Activated CD4-positive, alpha-beta memory T cell treated with anti-CD3 and anti-CD28 coated beads for 36 hours (primary cell): Measurements from ENCODE around the gene C1orf50. TPM values are rescaled to one million over a fixed set of nuclear protein-coding genes. Genes with fewer than 3 reads are reported as not detected.

Experiments used
- CTCF ChIA-PET: fragments of 350-600 bp; sonication (Branson Sonifier 250); formaldehyde crosslinking; loops from one replicate; lab custom pipeline; 2021; ENCODE audit warnings: antibody characterized with exemption, inconsistent platforms; lab: Charles Lee
- POLR2A ChIA-PET: fragments of 350-600 bp; sonication (Branson Sonifier 250); formaldehyde crosslinking; loops from one replicate; lab custom pipeline; 2021; ENCODE audit warnings: antibody characterized with exemption; lab: Charles Lee
- DNase-seq: peaks from one replicate; pipeline ENCODE4 v3.0.0-alpha.2; 2020
- H3K27ac Mint-ChIP-seq: one replicate; pipeline ENCODE4 v1.8.0; 2021; ENCODE audit warnings: mixed read lengths
- H3K27me3 Mint-ChIP-seq: one replicate; pipeline ENCODE4 v1.8.0; 2021; ENCODE audit warnings: mixed read lengths
- H3K36me3 Mint-ChIP-seq: one replicate; pipeline ENCODE4 v1.8.0; 2021; ENCODE audit warnings: mixed read lengths
- H3K4me1 Mint-ChIP-seq: one replicate; pipeline ENCODE4 v1.8.0; 2021; ENCODE audit warnings: low read depth, mixed read lengths
- H3K4me3 Mint-ChIP-seq: one replicate; pipeline ENCODE4 v1.8.0; 2021; ENCODE audit warnings: mild to moderate bottlenecking, mixed read lengths
- H3K9me3 Mint-ChIP-seq: one replicate; pipeline ENCODE4 v1.8.0; 2021; ENCODE audit warnings: mixed read lengths
- intact Hi-C: fragments of 100-400 bp; cut with micrococcal nuclease; formaldehyde crosslinking; loops from one replicate; pipeline ENCODE4 v1.15.1; 2023
- total RNA-seq, 2 experiments: library from RNA; stranded (reverse); gene quantifications; one replicate each; pipeline ENCODE4 v1.2.3, GENCODE V29; 2021

The C1orf50 gene
- total RNA-seq, 2 experiments from 2014 or later: 5.6 to 7.6 TPM

DNA sequence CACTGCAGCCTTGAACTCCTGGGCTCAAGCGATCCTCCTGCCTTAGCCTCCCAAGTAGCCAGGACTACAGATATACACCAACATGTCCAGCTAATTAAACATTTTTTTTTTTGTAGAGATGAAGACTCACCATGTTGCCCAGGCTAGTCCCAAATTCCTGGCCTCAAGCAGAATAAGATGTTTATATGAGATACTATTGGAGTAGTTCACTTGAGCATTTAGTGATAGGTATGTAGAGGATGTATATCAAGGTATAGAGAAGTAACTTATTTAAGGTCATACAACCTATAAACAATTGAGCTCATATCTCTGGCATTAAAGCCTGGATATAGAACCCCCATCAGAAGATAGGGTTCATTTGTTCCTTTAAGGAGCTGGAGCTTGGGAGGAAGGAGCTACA lies 13.1 kb downstream of the C1orf50 start:
- H3K27me3 Mint-ChIP-seq: no peaks in the 10 kb centered on the region
- H3K36me3 Mint-ChIP-seq: peaks cover 28% of the 10 kb centered on the region
- no peaks in the 10 kb centered on the region for H3K9me3 Mint-ChIP-seq
- CTCF ChIA-PET: interaction anchor here (1.0 to 2.4 kb wide), 4 partner anchors 41 to 293 kb away, joined by 3 to 16 read pairs (median 4); no protein-coding TSS in a partner anchor
- intact Hi-C loops: no loop called here
- POLR2A ChIA-PET: interaction anchor here (0.7 to 1.9 kb wide), 2 partner anchors 13 to 86 kb away, joined by 3 to 7 read pairs; partner anchors contain the start of genes C1orf50 and P3H1
- H3K4me3 Mint-ChIP-seq: no peak overlapping the region
- no peak for DNase-seq
- H3K27ac Mint-ChIP-seq: no peak overlapping the region
- peaks cover 5% of the 10 kb centered on the region for H3K4me1 Mint-ChIP-seq

DNA sequence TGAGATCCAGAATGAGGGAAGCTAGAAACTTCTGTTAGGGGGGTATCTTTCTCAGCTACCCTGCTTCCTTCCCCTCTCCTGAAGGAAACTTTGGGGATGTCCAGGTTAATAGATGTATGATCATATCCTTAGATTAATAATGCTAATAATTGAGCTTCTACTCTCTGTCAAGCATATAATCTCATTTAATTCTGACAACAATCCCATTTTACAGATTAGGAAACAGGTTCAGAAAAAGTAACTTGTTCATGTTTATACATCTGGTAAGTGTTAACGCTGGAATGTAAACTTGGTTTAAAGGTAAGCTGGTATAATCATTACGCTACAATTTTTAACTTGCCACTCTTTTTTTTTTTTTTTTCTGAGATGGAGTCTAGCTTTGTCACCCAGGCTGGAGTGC lies 16.0 kb downstream of the C1orf50 start:
- POLR2A ChIA-PET: interaction anchor here (0.6 to 0.9 kb wide), 3 partner anchors 16 to 869 kb away, joined by 3 read pairs; partner anchors contain the start of genes C1orf50 and P3H1
- H3K4me1 Mint-ChIP-seq: peaks cover 12% of the 10 kb centered on the region

DNA sequence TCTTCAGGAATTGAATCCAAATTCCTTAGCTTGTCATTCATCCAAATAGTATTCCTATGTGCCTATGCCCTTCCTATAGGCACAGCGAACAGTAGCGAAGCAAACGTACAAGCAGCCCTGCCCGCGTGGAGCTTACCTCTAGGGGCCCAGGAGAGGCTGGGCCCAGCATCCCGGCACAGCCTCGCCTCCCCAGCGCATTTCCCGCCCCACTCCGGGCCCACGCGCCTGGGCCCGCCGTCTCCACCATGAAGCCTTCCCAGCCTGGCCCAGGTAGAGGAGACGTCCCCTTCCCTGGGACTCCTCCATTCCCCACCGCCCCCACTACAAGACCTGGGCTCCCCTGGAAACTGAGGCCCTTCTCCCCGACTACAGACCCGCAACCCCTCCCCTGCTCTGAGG lies 17.5 kb downstream of the C1orf50 start:
- Mint-ChIP-seq H3K27ac (no peak overlapping the region), H3K27me3 (no peaks in the 10 kb centered on the region), H3K36me3 (peaks cover 10% of the 10 kb centered on the region), H3K4me1 (peaks cover 10% of the 10 kb centered on the region), H3K4me3 (no peak overlapping the region), H3K9me3 (no peaks in the 10 kb centered on the region)
- DNase-seq: no peak
- CTCF ChIA-PET: no interaction called here
- intact Hi-C loops: no loop called here
- POLR2A ChIA-PET: no interaction called here

More for the DNA sequence above, 16.0 kb downstream of the C1orf50 start:
- peaks cover 13% of the 10 kb centered on the region for H3K36me3 Mint-ChIP-seq
- no peaks in the 10 kb centered on the region for H3K9me3 Mint-ChIP-seq
- H3K27ac Mint-ChIP-seq: no peak overlapping the region
- intact Hi-C loops: no loop called here
- H3K27me3 Mint-ChIP-seq: no peaks in the 10 kb centered on the region
- no peak overlapping the region for H3K4me3 Mint-ChIP-seq
- CTCF ChIA-PET: interaction anchor here (0.8 to 1.6 kb wide), 2 partner anchors 17 to 38 kb away, joined by 3 to 5 read pairs; partner anchors contain the start of genes C1orf50 and P3H1
- no peak for DNase-seq

DNA sequence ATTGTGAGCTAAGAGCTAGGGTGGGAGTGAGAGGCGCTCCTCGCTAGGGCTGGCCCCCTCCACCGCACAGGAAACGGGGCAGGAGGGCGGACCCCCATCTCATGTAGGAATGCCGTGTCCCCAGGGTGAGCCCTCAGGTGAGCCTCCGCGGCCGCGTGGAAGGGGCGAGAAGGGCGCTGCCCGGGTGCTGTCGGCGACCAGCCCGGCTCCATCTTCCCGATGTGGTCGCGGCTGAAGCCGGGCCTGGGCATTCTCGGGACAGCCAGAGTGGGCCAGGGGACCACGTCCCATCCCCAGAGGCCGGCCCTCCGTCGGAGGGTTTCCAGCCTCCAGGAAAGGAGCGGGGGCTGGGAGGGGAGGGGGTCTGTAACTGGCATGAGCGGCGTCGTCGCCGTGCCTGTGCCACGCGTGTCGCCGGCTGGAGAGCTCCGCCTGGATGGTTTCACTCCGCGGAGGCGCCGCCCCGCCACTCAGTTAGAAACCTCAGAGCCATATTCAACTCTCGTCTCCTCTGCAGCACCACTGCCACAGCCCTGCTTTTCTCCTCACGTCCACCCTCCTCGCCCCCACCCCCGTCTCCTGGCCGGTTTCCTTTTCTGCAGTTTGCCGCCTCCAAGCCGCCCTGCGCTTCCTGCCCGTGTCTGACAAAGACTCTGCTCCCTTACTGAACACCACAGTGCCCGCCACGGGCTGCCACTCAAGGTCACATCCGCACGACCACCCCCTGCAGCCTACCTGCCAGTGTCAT lies 18.1 kb downstream of the C1orf50 start, which contains the start of gene TMEM269:
TSS of gene TMEM269 (plus strand) at position 46 of the 748 bp plus-strand sequence. CDS start 4,903 bp downstream, outside the sequence.
- no peak within 1 kb of the TSS for H3K27ac Mint-ChIP-seq
- intact Hi-C loops: no loop called here
- CTCF ChIA-PET: no interaction called here
- POLR2A ChIA-PET: interaction anchor here (1.3 kb wide), 1 partner anchor 18 kb away, joined by 4 read pairs; the partner anchor contains the start of genes C1orf50 and P3H1
- H3K36me3 Mint-ChIP-seq: peaks cover 9% of the 10 kb centered on the region
- no peaks in the 10 kb centered on the region for H3K9me3 Mint-ChIP-seq
- H3K27me3 Mint-ChIP-seq: no peaks in the 10 kb centered on the region
- H3K4me3 Mint-ChIP-seq: peak within 1 kb of the TSS; percentile 40
- peaks cover 10% of the 10 kb centered on the region for H3K4me1 Mint-ChIP-seq
- peak; percentile 78 for DNase-seq

DNA sequence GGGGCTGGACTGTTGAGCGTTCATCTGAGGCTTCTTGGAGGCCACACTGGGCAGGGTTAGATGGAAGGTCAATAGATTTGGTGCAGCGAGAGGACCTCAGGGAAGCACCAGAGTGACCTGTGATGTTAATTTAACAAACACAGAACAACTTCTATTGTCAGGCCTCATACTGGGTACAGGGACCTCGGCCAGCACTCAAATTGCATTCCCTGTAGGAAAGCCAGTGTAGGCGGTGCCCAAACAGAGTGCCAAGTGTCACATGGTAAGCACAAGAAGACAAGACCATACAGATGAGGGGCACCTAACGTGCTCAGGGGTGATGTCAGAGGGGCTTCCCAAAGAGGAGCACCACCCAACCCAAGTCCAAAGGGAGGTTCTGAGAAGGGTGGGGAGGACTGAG lies 19.0 kb downstream of the C1orf50 start:
- Mint-ChIP-seq H3K36me3 (peaks cover 3% of the 10 kb centered on the region), H3K4me1 (peaks cover 10% of the 10 kb centered on the region), H3K27ac (no peak overlapping the region), H3K27me3 (no peaks in the 10 kb centered on the region), H3K4me3 (peak overlapping the region; percentile 40), H3K9me3 (no peaks in the 10 kb centered on the region)
- POLR2A ChIA-PET: interaction anchor here (1.3 kb wide), 1 partner anchor 19 kb away, joined by 4 read pairs; the partner anchor contains the start of genes C1orf50 and P3H1
- no peak for DNase-seq
- CTCF ChIA-PET: no interaction called here
- intact Hi-C loops: no loop called here

DNA sequence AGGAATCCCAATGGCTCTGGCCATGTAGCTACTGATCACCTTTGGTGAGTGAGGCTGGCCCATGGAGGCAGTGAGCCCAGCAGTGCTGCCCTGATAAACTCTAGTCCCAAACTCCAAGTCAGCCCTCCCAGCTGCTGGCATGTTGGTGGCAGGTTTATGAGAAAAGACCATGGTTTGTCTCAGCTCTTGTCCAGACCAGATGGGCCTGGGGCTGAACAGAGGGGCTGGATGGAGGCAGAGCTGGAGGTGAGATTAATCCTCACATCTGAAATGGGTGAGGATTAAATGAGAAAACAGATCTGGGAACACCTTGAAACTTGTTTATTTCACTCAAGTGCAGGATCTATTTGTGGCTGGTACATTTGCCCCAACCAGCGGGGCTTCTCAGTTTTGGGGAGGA lies 21.0 kb downstream of the C1orf50 start:
- H3K4me3 Mint-ChIP-seq: no peak overlapping the region
- no peak overlapping the region for H3K27ac Mint-ChIP-seq
- no peaks in the 10 kb centered on the region for H3K36me3 Mint-ChIP-seq
- POLR2A ChIA-PET: no interaction called here
- intact Hi-C loops: no loop called here
- no peak for DNase-seq
- peaks cover 10% of the 10 kb centered on the region for H3K4me1 Mint-ChIP-seq
- H3K9me3 Mint-ChIP-seq: no peaks in the 10 kb centered on the region
- CTCF ChIA-PET: no interaction called here
- no peaks in the 10 kb centered on the region for H3K27me3 Mint-ChIP-seq

DNA sequence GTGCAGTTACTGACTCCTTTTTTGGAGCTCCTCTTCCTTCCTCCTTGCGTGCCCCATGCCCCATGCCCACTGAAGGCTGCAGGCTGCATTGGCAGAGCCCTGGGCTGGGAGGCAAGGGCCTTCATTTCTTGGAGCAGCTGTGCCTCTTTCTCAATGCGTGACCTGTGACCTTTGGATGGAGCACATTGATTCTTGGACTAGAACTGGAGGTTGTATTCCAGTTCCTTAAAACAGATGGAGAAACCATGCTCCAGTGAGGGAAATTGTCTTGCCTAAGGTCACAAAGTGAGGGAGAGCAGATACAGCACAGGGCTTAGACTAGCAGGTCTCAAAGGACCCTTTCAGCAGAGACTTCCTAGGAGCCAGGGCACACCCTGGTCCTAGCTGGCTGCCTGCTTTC lies 26.8 kb downstream of the C1orf50 start:
- intact Hi-C loops: no loop called here
- ChIA-PET POLR2A (interaction anchor here (0.9 kb wide), 1 partner anchor 27 kb away, joined by 3 read pairs; the partner anchor contains the start of genes C1orf50 and P3H1), CTCF (interaction anchor here (0.6 to 1.5 kb wide), 2 partner anchors 129 to 280 kb away, joined by 3 to 5 read pairs; no protein-coding TSS in a partner anchor)
- H3K27me3 Mint-ChIP-seq: no peaks in the 10 kb centered on the region
- no peak overlapping the region for H3K27ac Mint-ChIP-seq
- DNase-seq: no peak
- H3K4me1 Mint-ChIP-seq: no peaks in the 10 kb centered on the region
- H3K36me3 Mint-ChIP-seq: no peaks in the 10 kb centered on the region
- H3K9me3 Mint-ChIP-seq: no peaks in the 10 kb centered on the region
- H3K4me3 Mint-ChIP-seq: no peak overlapping the region

DNA sequence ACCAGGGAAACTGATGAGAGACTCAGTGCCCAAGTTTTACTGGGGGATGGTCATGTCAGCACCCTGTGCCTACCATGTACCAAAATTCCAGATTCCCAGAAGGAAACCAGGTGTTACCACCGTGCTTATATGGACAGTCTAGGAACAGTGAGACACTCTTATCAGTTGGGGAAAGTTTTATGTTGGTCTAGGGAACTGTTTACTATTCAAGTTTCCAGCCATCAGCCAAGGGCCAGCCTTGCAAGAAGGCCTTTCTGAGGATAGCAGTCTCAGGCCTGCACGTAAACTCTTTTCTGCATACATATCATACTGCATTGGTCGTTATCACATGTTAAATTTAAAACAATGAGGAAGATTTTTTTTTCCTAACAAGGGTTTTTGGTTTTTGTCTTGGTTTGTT lies 30.4 kb downstream of the C1orf50 start:
- intact Hi-C loops: no loop called here
- no peaks in the 10 kb centered on the region for H3K36me3 Mint-ChIP-seq
- H3K27ac Mint-ChIP-seq: no peak overlapping the region
- CTCF ChIA-PET: interaction anchor here (1.1 kb wide), 1 partner anchor 276 kb away, joined by 3 read pairs; no protein-coding TSS in a partner anchor
- no peak for DNase-seq
- POLR2A ChIA-PET: no interaction called here
- H3K9me3 Mint-ChIP-seq: no peaks in the 10 kb centered on the region
- no peaks in the 10 kb centered on the region for H3K27me3 Mint-ChIP-seq
- H3K4me3 Mint-ChIP-seq: no peak overlapping the region
- H3K4me1 Mint-ChIP-seq: no peaks in the 10 kb centered on the region

DNA sequence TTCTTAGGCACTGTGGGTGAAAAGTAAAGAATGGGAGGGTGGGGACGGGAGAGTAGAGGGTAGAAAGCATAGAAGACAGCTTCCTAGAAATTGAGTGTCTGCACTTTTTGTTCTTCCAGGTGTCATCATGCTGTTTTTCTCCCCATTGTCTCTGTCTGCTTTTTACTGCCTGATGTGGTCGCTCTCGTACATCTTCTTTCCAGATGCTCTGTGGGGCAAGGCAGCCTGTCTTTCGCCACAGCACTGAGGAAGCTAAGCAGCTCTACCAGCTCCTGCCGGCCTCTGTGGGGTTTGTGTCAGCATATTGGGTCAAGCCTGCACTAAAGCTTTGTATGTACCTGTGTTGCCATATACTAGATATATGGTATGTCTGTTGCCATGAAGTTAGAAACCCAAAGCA lies 30.9 kb downstream of the C1orf50 start:
- CTCF ChIA-PET: interaction anchor here (1.1 kb wide), 1 partner anchor 276 kb away, joined by 3 read pairs; no protein-coding TSS in a partner anchor
- Mint-ChIP-seq H3K9me3 (no peaks in the 10 kb centered on the region), H3K27me3 (no peaks in the 10 kb centered on the region)

DNA sequence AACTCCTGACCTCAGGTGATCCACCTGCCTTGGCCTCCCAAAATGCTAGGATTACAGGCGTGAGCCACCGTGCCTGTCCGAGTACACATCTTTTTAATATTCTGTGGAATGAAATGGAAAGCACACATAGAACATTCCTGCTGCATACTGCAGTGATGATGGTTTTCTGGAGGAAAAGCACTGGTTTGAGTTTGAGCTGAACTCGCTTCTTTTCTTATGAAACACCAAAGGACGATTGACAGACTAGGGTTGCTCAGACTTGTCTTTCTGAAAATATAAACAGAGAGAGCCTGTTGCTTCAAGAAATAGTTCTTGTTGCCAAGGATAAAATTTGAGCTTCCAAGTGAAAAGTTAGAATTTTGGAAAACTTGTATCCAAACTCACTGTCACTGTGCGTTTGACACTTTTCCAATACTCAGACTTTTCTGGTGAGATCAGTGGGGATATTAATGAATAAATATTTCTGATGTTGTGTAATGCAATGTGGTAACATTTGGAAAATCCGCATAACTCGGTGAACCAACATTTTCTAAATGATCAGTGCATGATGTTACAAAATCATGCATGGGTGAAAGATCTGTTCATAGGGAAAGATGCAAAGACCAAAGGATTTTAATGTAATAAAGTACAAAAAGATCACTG lies 34.9 kb downstream of the C1orf50 start:
- no peak for DNase-seq
- peaks cover 3% of the 10 kb centered on the region for H3K9me3 Mint-ChIP-seq
- H3K36me3 Mint-ChIP-seq: peaks cover 8% of the 10 kb centered on the region
- CTCF ChIA-PET: no interaction called here
- no peaks in the 10 kb centered on the region for H3K4me1 Mint-ChIP-seq
- intact Hi-C loops: no loop called here
- no peaks in the 10 kb centered on the region for H3K27me3 Mint-ChIP-seq
- H3K4me3 Mint-ChIP-seq: no peak overlapping the region
- no peak overlapping the region for H3K27ac Mint-ChIP-seq
- POLR2A ChIA-PET: no interaction called here

More for the DNA sequence above, 30.9 kb downstream of the C1orf50 start:
- no peak for DNase-seq
- Mint-ChIP-seq H3K4me3 (no peak overlapping the region), H3K27ac (no peak overlapping the region), H3K36me3 (no peaks in the 10 kb centered on the region), H3K4me1 (no peaks in the 10 kb centered on the region)
- intact Hi-C loops: no loop called here
- POLR2A ChIA-PET: no interaction called here

DNA sequence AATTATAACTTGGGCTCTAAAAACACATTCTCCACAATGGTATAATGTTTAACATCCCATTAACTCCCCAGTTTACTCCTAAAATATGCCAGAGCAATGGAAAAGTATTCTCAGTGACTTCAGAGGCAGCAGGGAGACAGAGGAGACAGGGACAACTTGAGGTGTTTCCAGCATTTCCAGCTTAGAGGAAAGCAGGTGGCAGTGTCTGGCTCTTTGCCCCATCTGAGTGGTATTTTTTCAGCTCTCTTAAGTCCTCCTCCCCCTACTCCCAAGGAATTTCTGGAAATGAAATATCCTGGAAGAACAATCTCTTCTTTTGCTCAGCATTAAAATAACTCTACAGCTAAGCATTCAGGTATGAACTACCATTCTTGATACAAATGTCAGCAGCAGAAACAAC lies 39.1 kb downstream of the C1orf50 start:
- Mint-ChIP-seq H3K27me3 (no peaks in the 10 kb centered on the region), H3K4me1 (peaks cover 3% of the 10 kb centered on the region), H3K36me3 (peaks cover 8% of the 10 kb centered on the region), H3K9me3 (peaks cover 3% of the 10 kb centered on the region), H3K27ac (no peak overlapping the region), H3K4me3 (no peak overlapping the region)
- POLR2A ChIA-PET: interaction anchor here (0.9 kb wide), 1 partner anchor 42 kb away, joined by 3 read pairs; no protein-coding TSS in a partner anchor
- intact Hi-C loops: no loop called here
- CTCF ChIA-PET: no interaction called here
- no peak for DNase-seq

DNA sequence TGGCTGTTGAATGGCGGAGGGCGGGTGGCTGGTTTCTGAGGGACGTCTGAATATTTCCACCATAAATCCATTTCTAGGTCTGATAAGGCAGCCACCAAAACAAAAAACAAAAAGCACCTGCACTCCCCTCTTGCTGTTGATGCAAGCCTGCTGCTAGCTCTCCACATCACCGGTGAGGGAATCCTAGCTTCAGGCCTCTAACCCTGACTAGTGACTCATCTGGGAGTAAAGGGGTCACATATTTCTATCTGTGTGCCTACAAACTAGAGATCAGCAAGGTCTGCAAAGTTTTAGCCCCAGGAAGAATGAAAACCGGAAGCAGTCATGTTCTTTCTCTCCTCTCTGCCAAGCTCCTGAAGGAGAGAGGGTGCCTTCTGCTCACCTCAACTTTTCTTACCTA lies 39.5 kb downstream of the C1orf50 start:
- peaks cover 3% of the 10 kb centered on the region for H3K4me1 Mint-ChIP-seq
- POLR2A ChIA-PET: interaction anchor here (0.9 kb wide), 1 partner anchor 43 kb away, joined by 3 read pairs; no protein-coding TSS in a partner anchor

More for the DNA sequence above, 39.5 kb downstream of the C1orf50 start:
- intact Hi-C loops: no loop called here
- Mint-ChIP-seq H3K27me3 (no peaks in the 10 kb centered on the region), H3K27ac (no peak overlapping the region), H3K4me3 (no peak overlapping the region), H3K9me3 (peaks cover 3% of the 10 kb centered on the region), H3K36me3 (peaks cover 8% of the 10 kb centered on the region)
- CTCF ChIA-PET: no interaction called here
- DNase-seq: no peak
